ENCODE measurements around the gene DUSP7.

The DUSP7 gene, protein sequence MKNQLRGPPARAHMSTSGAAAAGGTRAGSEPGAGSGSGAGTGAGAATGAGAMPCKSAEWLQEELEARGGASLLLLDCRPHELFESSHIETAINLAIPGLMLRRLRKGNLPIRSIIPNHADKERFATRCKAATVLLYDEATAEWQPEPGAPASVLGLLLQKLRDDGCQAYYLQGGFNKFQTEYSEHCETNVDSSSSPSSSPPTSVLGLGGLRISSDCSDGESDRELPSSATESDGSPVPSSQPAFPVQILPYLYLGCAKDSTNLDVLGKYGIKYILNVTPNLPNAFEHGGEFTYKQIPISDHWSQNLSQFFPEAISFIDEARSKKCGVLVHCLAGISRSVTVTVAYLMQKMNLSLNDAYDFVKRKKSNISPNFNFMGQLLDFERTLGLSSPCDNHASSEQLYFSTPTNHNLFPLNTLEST

GRCh38 chr3:52056521-52056967 lies at the start of gene DUSP7:
DUSP7 (minus strand) TSS chr3:52056571; CDS start chr3:52056366, 205 bp downstream.
- DNase-seq = peak; percentile 72

- no peak for DNase-seq
These were observed 48.6 kb upstream of the DUSP7 start for GRCh38 chr3:52104684-52105640.

GRCh38 chr3:52102934-52103333 lies 46.6 kb upstream of the DUSP7 start:
- no peak for DNase-seq

DNA sequence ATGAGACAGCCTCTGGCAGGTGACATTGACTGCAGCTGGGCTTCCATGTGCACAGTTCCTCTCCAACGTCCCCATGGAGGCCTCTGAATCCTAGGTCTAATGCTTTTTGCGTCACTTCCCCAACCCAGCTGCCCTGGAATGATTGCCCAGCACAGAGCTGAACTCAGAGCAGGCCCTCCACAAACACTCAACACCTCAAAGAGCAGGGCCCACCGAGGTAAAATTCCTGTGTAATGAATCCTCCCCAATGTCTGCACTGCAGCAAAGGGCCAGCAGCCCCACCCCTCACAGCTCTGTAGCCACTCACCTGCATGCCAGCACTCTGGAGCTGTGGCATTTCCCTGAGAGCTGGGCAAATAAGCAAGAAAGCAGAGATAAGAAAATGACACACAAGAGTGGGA lies 42.6 kb upstream of the DUSP7 start:
- peak; percentile 18 for DNase-seq

DNA sequence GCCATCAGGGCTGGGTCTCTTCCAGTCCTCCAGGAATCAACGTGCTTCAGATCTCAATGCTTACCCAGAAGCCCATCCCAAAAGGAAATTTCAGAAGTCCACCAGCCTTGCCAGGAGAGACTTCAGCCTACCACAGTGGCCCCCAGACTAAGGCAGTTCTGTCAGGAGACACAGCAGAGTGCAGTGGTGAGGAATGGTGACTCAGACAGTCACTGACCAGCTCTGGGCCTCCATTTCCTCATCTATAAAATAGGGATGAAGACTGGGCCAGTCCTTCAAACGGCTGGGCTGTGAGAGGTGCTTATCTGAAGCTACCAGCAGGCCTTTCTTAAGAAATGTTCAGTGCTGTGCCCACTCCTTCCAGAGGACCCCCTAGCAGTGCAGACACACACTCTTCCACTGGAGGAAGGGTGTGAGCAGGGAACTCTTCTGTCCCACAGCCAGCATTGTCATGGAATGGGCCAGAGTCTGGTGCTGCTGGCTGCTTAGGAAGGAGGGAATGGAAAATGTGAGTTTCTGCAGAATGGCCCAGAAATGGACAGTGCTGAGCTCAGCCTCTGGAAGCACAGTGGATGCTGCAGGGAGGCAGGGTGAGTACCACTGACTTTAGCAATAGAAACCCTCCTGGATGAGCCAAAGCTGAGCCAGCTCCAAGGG lies 41.6 kb upstream of the DUSP7 start:
- no peak for DNase-seq

GRCh38 chr3:52095990-52096775 lies 39.8 kb upstream of the DUSP7 start:
- DNase-seq = no peak

- no peak for DNase-seq
These were observed 38.5 kb upstream of the DUSP7 start for GRCh38 chr3:52094571-52095485.

GRCh38 chr3:52093756-52094545 lies 37.6 kb upstream of the DUSP7 start:
- DNase-seq = peak; percentile 95

- DNase-seq = no peak
These were observed 36.5 kb upstream of the DUSP7 start for GRCh38 chr3:52092891-52093290.

DNA sequence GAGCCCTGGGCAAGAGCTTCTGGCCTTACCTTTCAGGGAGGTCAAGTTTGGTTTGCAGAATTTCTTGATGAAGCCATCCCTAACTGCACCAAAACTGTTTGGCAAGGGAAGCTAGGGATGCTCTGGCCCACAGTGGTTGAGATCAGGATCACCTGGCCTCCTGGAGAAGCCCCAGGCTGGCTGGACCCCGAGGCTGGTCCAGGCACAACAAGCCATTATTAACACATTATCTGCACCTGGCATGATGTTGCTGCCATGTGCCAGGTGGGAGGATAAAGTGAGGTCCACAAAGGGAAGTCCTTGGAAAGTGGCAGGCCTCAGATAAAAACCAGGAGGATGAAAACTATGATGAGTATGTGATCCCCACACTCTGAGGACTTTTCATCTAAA lies 35.9 kb upstream of the DUSP7 start:
- no peak for DNase-seq

DNA sequence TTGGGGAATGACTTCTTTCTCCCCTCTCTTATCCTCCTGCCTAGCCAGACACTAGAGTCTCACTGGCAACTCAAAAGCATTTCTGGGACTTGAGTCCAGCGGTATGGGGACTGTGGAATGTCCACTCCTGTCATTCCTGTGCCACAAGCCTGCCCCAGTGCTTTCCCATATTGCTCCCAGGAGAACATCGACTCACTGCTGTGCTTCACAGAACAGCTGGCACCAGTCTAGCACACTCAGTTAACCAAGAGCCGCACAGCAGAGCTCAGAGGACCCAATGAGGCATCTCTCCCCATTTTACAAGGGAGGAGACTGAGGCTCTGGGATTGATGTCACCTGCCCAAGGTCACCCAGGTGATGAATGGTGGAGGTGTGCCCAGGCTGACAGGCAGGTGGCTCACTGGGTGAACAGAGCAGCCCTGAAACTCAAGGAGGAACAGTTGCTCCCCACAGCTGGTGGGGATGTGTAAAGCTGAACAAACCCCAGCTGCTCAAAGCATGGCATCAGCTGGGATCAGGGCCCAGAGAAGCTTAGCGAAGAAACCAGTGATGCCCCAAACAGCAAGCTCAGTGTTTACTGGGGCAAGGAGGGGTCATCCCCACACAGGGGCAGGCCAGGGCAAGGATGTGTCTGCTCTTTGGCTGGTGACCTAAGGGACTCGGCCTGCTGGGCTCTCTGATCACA lies 35.4 kb upstream of the DUSP7 start:
- DNase-seq = no peak

GRCh38 chr3:52090933-52091468 lies 34.6 kb upstream of the DUSP7 start:
- DNase-seq = no peak

DNA sequence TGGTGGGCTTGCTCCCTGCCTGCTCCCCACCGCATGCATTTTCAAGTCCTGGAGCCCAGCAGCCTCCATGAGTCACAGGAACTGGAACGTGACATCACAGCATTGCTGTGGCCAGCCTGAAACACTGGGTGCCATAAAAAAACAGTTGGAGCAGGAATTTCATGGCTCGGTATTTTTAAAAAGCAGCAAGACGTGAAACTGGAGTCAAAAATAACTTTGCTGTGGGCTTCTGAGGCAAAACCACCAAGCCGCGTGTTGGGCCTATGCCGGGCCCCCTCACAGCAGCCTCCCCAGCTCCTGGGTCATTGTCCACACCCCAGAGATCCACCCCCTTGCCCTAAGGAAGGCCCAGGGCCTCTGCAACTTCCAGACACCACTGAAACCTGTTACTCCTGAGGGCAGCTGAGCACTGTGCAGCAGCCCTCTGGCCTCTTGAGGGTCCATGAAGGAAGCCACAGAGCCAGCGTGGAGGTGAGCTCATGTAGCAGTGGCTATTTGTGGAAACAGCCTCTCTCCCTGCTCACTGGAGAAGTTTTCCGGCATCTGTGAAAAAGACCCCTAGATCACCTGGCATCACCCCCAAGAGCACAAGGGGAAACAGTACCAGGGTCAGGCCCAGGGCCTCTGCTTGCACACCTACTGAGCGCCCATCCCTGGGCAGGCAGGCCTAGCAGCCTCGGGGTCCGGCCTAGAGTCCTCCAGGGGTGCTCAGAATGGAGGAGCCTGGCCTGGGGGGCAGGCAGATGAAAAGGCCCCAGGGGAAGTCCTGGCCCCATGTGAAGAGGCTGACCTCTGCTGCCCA lies 34.0 kb upstream of the DUSP7 start:
- peak; percentile 93 for DNase-seq

GRCh38 chr3:52089691-52090090 lies 33.3 kb upstream of the DUSP7 start:
- DNase-seq = no peak

DNA sequence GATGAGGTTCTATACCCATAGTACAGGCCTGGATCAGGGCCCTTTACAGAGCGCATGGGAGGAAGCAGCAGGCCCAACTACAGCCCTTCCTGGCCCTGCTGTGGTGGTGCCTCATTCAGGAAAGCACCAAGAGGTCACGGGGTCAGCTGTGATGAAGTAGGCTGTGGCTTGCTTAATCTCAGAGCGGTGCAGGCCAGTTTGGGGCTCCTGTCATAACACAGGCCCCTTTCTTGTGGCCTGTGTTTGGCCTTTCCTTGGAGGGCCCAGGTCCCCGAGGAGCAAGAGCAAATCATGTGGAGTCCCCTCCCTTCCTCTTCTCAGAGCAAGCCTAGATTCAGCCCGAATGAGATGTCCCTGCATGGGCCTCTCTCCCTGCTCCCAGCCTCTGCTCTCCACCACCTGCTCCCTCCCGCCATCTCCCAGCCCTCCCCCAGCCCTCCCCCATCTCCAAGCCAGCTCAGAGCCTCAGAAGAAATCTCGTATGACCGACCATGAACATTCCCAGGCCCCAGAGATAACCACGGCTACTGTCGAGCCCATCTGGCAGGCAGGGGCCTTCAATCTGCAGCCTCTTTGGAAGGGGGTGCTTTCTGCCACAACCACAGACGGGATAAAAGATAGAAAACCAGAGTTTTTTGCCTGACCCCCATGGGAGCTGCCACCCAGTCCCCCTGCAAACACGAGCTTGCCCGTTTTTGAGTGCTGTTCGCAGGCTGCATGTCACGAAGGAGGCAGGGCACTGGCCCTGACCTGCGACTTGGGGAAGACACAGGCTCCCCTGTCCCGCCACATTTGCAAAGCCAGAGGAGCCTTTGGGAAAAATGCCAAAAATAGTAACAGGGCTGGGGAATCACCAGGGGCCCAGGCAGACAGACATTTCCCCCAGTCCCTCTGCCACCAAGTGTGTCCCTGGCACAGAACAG lies 32.3 kb upstream of the DUSP7 start:
- peak; percentile 86 for DNase-seq

DNA sequence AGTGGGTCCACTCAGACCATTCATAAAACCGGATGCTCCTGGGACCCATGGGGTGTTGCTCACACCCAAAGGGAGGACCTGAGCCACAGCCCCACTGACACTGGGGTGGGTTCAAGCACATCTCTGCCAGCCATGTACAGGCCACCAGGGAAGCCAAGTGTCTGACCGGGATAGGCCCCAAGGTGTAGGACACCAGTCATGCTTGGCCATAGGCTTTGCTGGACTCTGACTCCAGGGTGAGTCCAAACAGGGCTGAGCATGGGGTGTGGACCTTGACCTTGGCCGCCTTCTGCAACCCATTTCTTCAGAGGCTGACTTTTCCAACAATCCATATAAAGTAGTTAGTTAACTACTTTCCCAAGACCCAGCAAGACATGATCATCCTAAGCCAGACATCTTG lies 31.4 kb upstream of the DUSP7 start:
- DNase-seq = no peak

GRCh38 chr3:52086976-52087663 lies 30.7 kb upstream of the DUSP7 start:
- peak; percentile 64 for DNase-seq
